H9 (cell line): Measurements from ENCODE around the gene BARX1. TPM values are rescaled to one million over a fixed set of nuclear protein-coding genes. Genes with fewer than 3 reads are reported as not detected.

Source experiments
- DNase-seq: peaks from one replicate; pipeline ENCODE4 v3.0.0-alpha.2; 2017
- H2AFZ ChIP-seq: one replicate; pipeline ENCODE4 v1.6.1; 2013; ENCODE audit warnings: mild to moderate bottlenecking, low read length, control low read depth, moderate library complexity
- H2AK5ac ChIP-seq: 2 replicates; pipeline ENCODE4 v1.6.1; 2013; ENCODE audit warnings: low read length, control low read depth, mixed read lengths; ENCODE audit not compliant: insufficient read length
- H2BK120ac ChIP-seq: one replicate; pipeline ENCODE4 v1.6.1; 2013; ENCODE audit warnings: low read depth, mild to moderate bottlenecking, low read length, control low read depth, inconsistent platforms; ENCODE audit not compliant: poor library complexity, severe bottlenecking
- H2BK12ac ChIP-seq: 2 replicates; pipeline ENCODE4 v1.6.1; 2013; ENCODE audit warnings: low read length, control low read depth, mixed read lengths, low read depth; ENCODE audit not compliant: insufficient read length
- H2BK15ac ChIP-seq: 2 replicates; pipeline ENCODE4 v1.6.1; 2013; ENCODE audit warnings: low read depth, low read length, control low read depth
- H2BK20ac ChIP-seq: one replicate; pipeline ENCODE4 v1.6.1; 2013; ENCODE audit warnings: low read depth, mild to moderate bottlenecking, low read length, control low read depth, inconsistent platforms; ENCODE audit not compliant: poor library complexity, severe bottlenecking
- H2BK5ac ChIP-seq: 2 replicates; pipeline ENCODE4 v1.6.1; 2013; ENCODE audit warnings: low read length, control low read depth, mixed read lengths; ENCODE audit not compliant: insufficient read length
- H3K14ac ChIP-seq: 2 replicates; pipeline ENCODE4 v1.6.1; 2013; ENCODE audit warnings: low read length, control low read depth; ENCODE audit not compliant: insufficient read depth
- H3K18ac ChIP-seq: 2 replicates; pipeline ENCODE4 v1.6.1; 2013; ENCODE audit warnings: low read depth, mild to moderate bottlenecking, mixed read lengths, low read length, control low read depth; ENCODE audit not compliant: insufficient read length
- H3K23ac ChIP-seq: 2 replicates; pipeline ENCODE4 v1.6.1; 2013; ENCODE audit warnings: low read length, control low read depth, mixed read lengths, low read depth; ENCODE audit not compliant: insufficient read length
- H3K23me2 ChIP-seq: 2 replicates; pipeline ENCODE4 v1.6.1; 2013; ENCODE audit warnings: low read depth, mild to moderate bottlenecking, mixed read lengths, low read length, control low read depth; ENCODE audit not compliant: insufficient read length, poor library complexity, severe bottlenecking
- H3K27ac ChIP-seq: 2 replicates; pipeline ENCODE4 v1.5.1; 2013; ENCODE audit warnings: low read length, control low read depth, mixed read lengths, low read depth; ENCODE audit not compliant: insufficient read length
- H3K27me3 ChIP-seq: 2 replicates; pipeline ENCODE4 v1.6.1; 2013; ENCODE audit warnings: low read length, control low read depth, inconsistent platforms; ENCODE audit not compliant: insufficient read depth
- H3K4ac ChIP-seq: 2 replicates; pipeline ENCODE4 v1.6.1; 2013; ENCODE audit warnings: low read depth, mild to moderate bottlenecking, control low read depth, inconsistent platforms, low read length, moderate library complexity
- H3K4me1 ChIP-seq: 2 replicates; pipeline ENCODE4 v1.6.1; 2013; ENCODE audit warnings: low read length, control low read depth, inconsistent platforms; ENCODE audit not compliant: insufficient read depth
- H3K4me2 ChIP-seq: 2 replicates; pipeline ENCODE4 v1.6.1; 2013; ENCODE audit warnings: low read length, control low read depth, mixed read lengths; ENCODE audit not compliant: insufficient read length, insufficient read depth
- H3K56ac ChIP-seq: 2 replicates; pipeline ENCODE4 v1.6.1; 2013; ENCODE audit warnings: low read depth, mild to moderate bottlenecking, mixed read lengths, low read length, control low read depth; ENCODE audit not compliant: insufficient read length
- H3K79me1 ChIP-seq: 2 replicates; pipeline ENCODE4 v1.6.1; 2013; ENCODE audit warnings: low read depth, mild to moderate bottlenecking, moderate library complexity, low read length, control low read depth, inconsistent platforms; ENCODE audit not compliant: insufficient read depth, poor library complexity, severe bottlenecking
- H3K79me2 ChIP-seq: 2 replicates; pipeline ENCODE4 v1.6.1; 2013; ENCODE audit warnings: low read length, control low read depth, inconsistent platforms; ENCODE audit not compliant: insufficient read depth
- H3K9ac ChIP-seq: 2 replicates; pipeline ENCODE4 v1.6.1; 2013; ENCODE audit warnings: low read length, control low read depth, mixed read lengths; ENCODE audit not compliant: insufficient read length; ENCODE audit errors: extremely low read depth
- H3K9me3 ChIP-seq: one replicate; pipeline ENCODE4 v1.6.1; 2013; ENCODE audit warnings: low read depth, low read length, inconsistent platforms; ENCODE audit not compliant: control insufficient read depth
- H3T11ph ChIP-seq: one replicate; pipeline ENCODE4 v1.6.1; 2013; ENCODE audit warnings: mild to moderate bottlenecking, low read length, control low read depth, inconsistent platforms
- H4K20me1 ChIP-seq: one replicate; pipeline ENCODE4 v1.6.1; 2013; ENCODE audit not compliant: control insufficient read depth, insufficient read length, insufficient read depth
- H4K5ac ChIP-seq: 2 replicates; pipeline ENCODE4 v1.6.1; 2013; ENCODE audit warnings: low read depth, mild to moderate bottlenecking, mixed read lengths, low read length, control low read depth; ENCODE audit not compliant: insufficient read length
- H4K8ac ChIP-seq: replicated peaks from 2 replicates; pipeline ENCODE4 v1.6.1; 2013; ENCODE audit warnings: low read length, control low read depth, mixed read lengths, low read depth; ENCODE audit not compliant: insufficient read length
- H4K91ac ChIP-seq: 2 replicates; pipeline ENCODE4 v1.6.1; 2013; ENCODE audit warnings: low read depth, mild to moderate bottlenecking, moderate library complexity, mixed read lengths, low read length, control low read depth; ENCODE audit not compliant: insufficient read length
- H3K27ac Mint-ChIP-seq, 3 experiments: 2 replicates in 2 of 3; 3 replicates in 1 of 3; pipeline ENCODE4 v1.8.0; 2020 to 2021; ENCODE audit warnings: mixed read lengths in 3 of 3, mild to moderate bottlenecking in 1 of 3, moderate library complexity in 1 of 3
- H3K27me3 Mint-ChIP-seq: 2 replicates; pipeline ENCODE4 v1.8.0; 2021; ENCODE audit warnings: low read depth, mild to moderate bottlenecking, moderate library complexity, mixed read lengths
- H3K36me3 Mint-ChIP-seq, 3 experiments: 2 replicates in 2 of 3; 3 replicates in 1 of 3; pipeline ENCODE4 v1.8.0; 2020 to 2021; ENCODE audit warnings: low read depth in 3 of 3, mixed read lengths in 3 of 3; ENCODE audit not compliant: insufficient read depth in 1 of 3
- H3K4me1 Mint-ChIP-seq, 2 experiments: 2 replicates each; pipeline ENCODE4 v1.8.0; 2020; ENCODE audit warnings: mixed read lengths in 2 of 2
- H3K4me3 Mint-ChIP-seq, 2 experiments: 2 replicates in 1 of 2; 3 replicates in 1 of 2; pipeline ENCODE4 v1.8.0; 2020 to 2021; ENCODE audit warnings: mild to moderate bottlenecking in 2 of 2, mixed read lengths in 2 of 2, moderate library complexity in 1 of 2
- H3K9me3 Mint-ChIP-seq, 2 experiments: 2 replicates in 1 of 2; 3 replicates in 1 of 2; pipeline ENCODE4 v1.8.0; 2020; ENCODE audit warnings: mild to moderate bottlenecking in 2 of 2, mixed read lengths in 2 of 2, moderate library complexity in 1 of 2
- CTCF ChIP-seq: fragments of 200-600 bp; sonication (generic); conservative IDR thresholded peaks from 3 replicates; pipeline ENCODE4 v1.8.0; 2021; ENCODE audit warnings: antibody characterized with exemption, mild to moderate bottlenecking
- WGBS: extraction: QIAGEN DNeasy Blood & Tissue Kit; methylation state at CpG from one replicate; pipeline ENCODE4 v1.1.7; 2013; ENCODE audit warnings: missing lambda C conversion rate, low lambda C conversion rate, mixed read lengths; ENCODE audit not compliant: insufficient read length; ENCODE audit errors: extremely low coverage; 5-methylcytosine and 5-hydroxymethylcytosine counted together
- total RNA-seq: library from RNA; stranded (reverse); gene quantifications from 2 replicates; pipeline ENCODE4 v1.2.1, GENCODE V29; 2021

Gene BARX1
- total RNA-seq, 1 experiment from 2014 or later = 1.2 TPM

- H3K79me2 ChIP-seq = no peaks in the 10 kb centered on the region
- no CpG with 5 or more reads among the region's 13 CpGs for WGBS
- no peak overlapping the region for H3T11ph ChIP-seq
- H4K8ac ChIP-seq = no peak overlapping the region
- H3K27ac ChIP-seq = no peak overlapping the region
- Mint-ChIP-seq H3K4me3 (no peak overlapping the region), H3K9me3 (peaks cover 12 to 16% of the 10 kb centered on the region in 2 experiments; a peak in 4 of 5 replicates), H3K4me1 (peaks cover 3 to 4% of the 10 kb centered on the region in 2 experiments; a peak in 1 of 4 replicates), H3K27me3 (peaks cover 18% of the 10 kb centered on the region), H3K27ac (no peak overlapping the region; a peak in 1 of 7 replicates), H3K36me3 (peaks cover 1 to 8% (median 2%) of the 10 kb centered on the region in 3 experiments; a peak in 4 of 7 replicates)
- no peaks in the 10 kb centered on the region; the same call in 1 of the 2 replicates for H3K27me3 ChIP-seq
- no peak overlapping the region for H3K9ac ChIP-seq
- no peak overlapping the region for H2BK12ac ChIP-seq
- no peak overlapping the region for H4K5ac ChIP-seq
- H4K20me1 ChIP-seq = no peaks in the 10 kb centered on the region
- no peaks in the 10 kb centered on the region for H3K23me2 ChIP-seq
- H3K18ac ChIP-seq = no peak overlapping the region
- H3K4me1 ChIP-seq = no peaks in the 10 kb centered on the region
- no peaks in the 10 kb centered on the region for H3K9me3 ChIP-seq
- H3K14ac ChIP-seq = no peak overlapping the region
- H2BK5ac ChIP-seq = no peak overlapping the region
- no peak overlapping the region for H3K4me2 ChIP-seq
- H2BK15ac ChIP-seq = no peak overlapping the region
- H3K23ac ChIP-seq = no peak overlapping the region
- H2BK20ac ChIP-seq = no peak overlapping the region
- H4K91ac ChIP-seq = no peak overlapping the region
- no peaks in the 10 kb centered on the region for H3K79me1 ChIP-seq
- TF ChIP-seq CTCF = no peak
- no peak overlapping the region for H3K4ac ChIP-seq
- no peak overlapping the region for H2BK120ac ChIP-seq
- no peak for DNase-seq
- H3K56ac ChIP-seq = no peak overlapping the region
- no peak overlapping the region for H2AFZ ChIP-seq
- H2AK5ac ChIP-seq = no peak overlapping the region
These were observed 12.1 kb upstream of the BARX1 start for GRCh38 chr9:93967020-93967803.
